SK-N-SH (cell line): ENCODE results near the gene SH3PXD2B. TPM values are rescaled to one million over a fixed set of nuclear protein-coding genes. Genes with fewer than 3 reads are reported as not detected.

Experiments used
- CTCF ChIA-PET: fragments of 300-600, 350-600 bp; formaldehyde crosslinking; extraction: SDS; loops from one replicate; lab custom pipeline; 2021; lab: Yijun Ruan, JAX
- POLR2A ChIA-PET: fragments of 350-600 bp; sonication (Branson Sonifier 250); formaldehyde crosslinking; extraction: SDS; loops from one replicate; lab custom pipeline; 2020; ENCODE audit warnings: antibody characterized with exemption, inconsistent platforms; lab: Yijun Ruan, JAX
- DNase-seq: peaks from one replicate; pipeline ENCODE4 v3.0.0; 2012
- H2AFZ ChIP-seq: fragments of 200-600 bp; sonication (generic); 2 replicates; pipeline ENCODE4 v1.8.1; 2016; ENCODE audit warnings: antibody characterized with exemption, mild to moderate bottlenecking, low read depth
- H3F3A ChIP-seq: fragments of 200-600 bp; sonication (generic); replicated peaks from 2 replicates; pipeline ENCODE3; 2016; ENCODE audit warnings: antibody characterized with exemption, mild to moderate bottlenecking; ENCODE audit not compliant: insufficient read depth
- H3K27ac ChIP-seq, 2 experiments: fragments of 200-500 bp in 1 of 2; fragments of 200-600 bp in 1 of 2; sonication (Bioruptor generic) in 1 of 2; sonication (generic), shearing (Covaris generic) in 1 of 2; 2 replicates each; pipeline versions ENCODE4 v1.5.1 to v1.6.1; 2014 to 2016; ENCODE audit warnings: low read depth in 2 of 2, inconsistent platforms in 1 of 2, low read length in 1 of 2, mild to moderate bottlenecking in 1 of 2, mixed read lengths in 1 of 2
- H3K27me3 ChIP-seq: fragments of 200-600 bp; sonication (generic), shearing (Covaris generic); 2 replicates; pipeline ENCODE4 v1.6.1; 2016; ENCODE audit warnings: mixed run types; ENCODE audit not compliant: insufficient read depth
- H3K36me3 ChIP-seq, 2 experiments: fragments of 200-500 bp in 1 of 2; fragments of 200-600 bp in 1 of 2; sonication (Bioruptor generic) in 1 of 2; sonication (generic) in 1 of 2; replicated peaks in 1 of 2; 2 replicates each; pipeline versions ENCODE3 to v1.5.1; 2014 to 2016; ENCODE audit warnings: low read length in 1 of 2, mild to moderate bottlenecking in 1 of 2; ENCODE audit not compliant: insufficient read depth in 2 of 2, control insufficient read depth in 1 of 2
- H3K4me1 ChIP-seq, 2 experiments: fragments of 200-500 bp in 1 of 2; fragments of 200-600 bp in 1 of 2; sonication (Bioruptor generic) in 1 of 2; sonication (generic), shearing (Covaris generic) in 1 of 2; 2 replicates each; pipeline versions ENCODE4 v1.5.1 to v1.6.1; 2014 to 2016; ENCODE audit warnings: low read depth in 1 of 2, low read length in 1 of 2, mixed run types in 1 of 2; ENCODE audit not compliant: insufficient read depth in 2 of 2, control insufficient read depth in 1 of 2
- H3K4me2 ChIP-seq: fragments of 200-600 bp; sonication (generic), shearing (Covaris generic); 2 replicates; pipeline ENCODE4 v1.6.1; 2017; ENCODE audit warnings: mixed run types
- H3K4me3 ChIP-seq, 2 experiments: fragments of 200-500 bp in 1 of 2; fragments of 200-600 bp in 1 of 2; sonication (Bioruptor generic) in 1 of 2; sonication (generic), shearing (Covaris generic) in 1 of 2; 2 replicates each; pipeline versions ENCODE4 v1.5.1 to v1.8.1; 2014 to 2016; ENCODE audit warnings: low read depth in 2 of 2, inconsistent platforms in 1 of 2, low read length in 1 of 2, mild to moderate bottlenecking in 1 of 2, mixed read lengths in 1 of 2, moderate library complexity in 1 of 2
- H3K79me2 ChIP-seq: fragments of 200-600 bp; sonication (generic); 2 replicates; pipeline ENCODE4 v1.8.1; 2017; ENCODE audit warnings: mild to moderate bottlenecking; ENCODE audit not compliant: insufficient read depth
- H3K9ac ChIP-seq: fragments of 200-600 bp; sonication (generic); 2 replicates; pipeline ENCODE4 v1.6.1; 2017; ENCODE audit warnings: mixed run types
- H3K9me2 ChIP-seq: fragments of 200-600 bp; sonication (generic); 2 replicates; pipeline ENCODE4 v1.6.1; 2017; ENCODE audit warnings: mixed run types
- H3K9me3 ChIP-seq: fragments of 200-600 bp; sonication (generic); 2 replicates; pipeline ENCODE4 v1.6.1; 2017; ENCODE audit warnings: mixed run types, mild to moderate bottlenecking, moderate library complexity
- H4K20me1 ChIP-seq: fragments of 200-600 bp; sonication (generic); 2 replicates; pipeline ENCODE4 v1.6.1; 2017; ENCODE audit warnings: mild to moderate bottlenecking, mixed run types; ENCODE audit not compliant: insufficient read depth
- CHD2 ChIP-seq: fragments of 150-350 bp; IDR thresholded peaks from 2 replicates; pipeline ENCODE4 v1.6.1; 2018; ENCODE audit warnings: low read length; ENCODE audit not compliant: partially characterized antibody
- ELF1 ChIP-seq: IDR thresholded peaks from 2 replicates; pipeline ENCODE4 v1.4.0; 2012
- FOXJ3 ChIP-seq: sonication (generic); formaldehyde crosslinking; IDR thresholded peaks from 2 replicates; pipeline ENCODE4 v1.5.1; 2020; ENCODE audit warnings: mild to moderate bottlenecking, missing genetic modification reagents
- FOXM1 ChIP-seq: IDR thresholded peaks from 2 replicates; pipeline ENCODE4 v1.4.0; 2012; ENCODE audit warnings: low read depth, mild to moderate bottlenecking
- GABPA ChIP-seq: IDR thresholded peaks from 2 replicates; pipeline ENCODE4 v1.4.0; 2012; ENCODE audit warnings: low read depth, mild to moderate bottlenecking
- JUND ChIP-seq: IDR thresholded peaks from 2 replicates; pipeline ENCODE4 v1.4.0; 2012
- MEF2A ChIP-seq: IDR thresholded peaks from 2 replicates; pipeline ENCODE4 v1.4.0; 2012; ENCODE audit warnings: low read depth, borderline replicate concordance
- MXI1 ChIP-seq: IDR thresholded peaks from 2 replicates; pipeline ENCODE4 v1.6.1; 2012; ENCODE audit warnings: mild to moderate bottlenecking, low read depth, low read length, improper control_type of control experiment
- NFIC ChIP-seq: IDR thresholded peaks from 2 replicates; pipeline ENCODE4 v1.4.0; 2012; ENCODE audit warnings: borderline replicate concordance
- NRF1 ChIP-seq: IDR thresholded peaks from 2 replicates; pipeline ENCODE4 v1.6.1; 2012; ENCODE audit warnings: low read depth, mild to moderate bottlenecking, low read length
- POLR2AphosphoS5 ChIP-seq: IDR thresholded peaks from 2 replicates; pipeline ENCODE4 v1.6.1; 2012; ENCODE audit warnings: low read depth, low read length
- RAD21 ChIP-seq: IDR thresholded peaks from 2 replicates; pipeline ENCODE4 v1.6.1; 2012; ENCODE audit warnings: mild to moderate bottlenecking, low read length
- SMC3 ChIP-seq: IDR thresholded peaks from 2 replicates; pipeline ENCODE4 v1.6.1; 2012; ENCODE audit warnings: low read depth, low read length, improper control_type of control experiment
- TCF12 ChIP-seq: IDR thresholded peaks from 2 replicates; pipeline ENCODE4 v1.4.0; 2012
- TEAD4 ChIP-seq: IDR thresholded peaks from 2 replicates; pipeline ENCODE4 v1.4.0; 2012; ENCODE audit warnings: mild to moderate bottlenecking, borderline replicate concordance; ENCODE audit not compliant: insufficient read depth
- polyA plus RNA-seq, 3 experiments: library from polyadenylated mRNA; depleted of rRNA; stranded (reverse); fragments of >200 nt; gene quantifications; 2 replicates each; pipeline ENCODE4 v1.2.3, GENCODE V29; 2012
- TF ChIP-seq, protein P1 (sequence below): fragments of 200-600 bp; sonication (generic); IDR thresholded peaks from 2 replicates; pipeline ENCODE4 v1.6.1; 2017; ENCODE audit warnings: antibody characterized with exemption, mild to moderate bottlenecking, moderate library complexity
- TF ChIP-seq, protein P2 (sequence below): IDR thresholded peaks from 2 replicates; pipeline ENCODE4 v1.4.0; 2012; ENCODE audit warnings: low read depth, borderline replicate concordance
- TF ChIP-seq, protein P3 (sequence below): IDR thresholded peaks from 2 replicates; pipeline ENCODE4; 2012
- TF ChIP-seq, protein P4 (sequence below): fragments of 150-350 bp; IDR thresholded peaks from 2 replicates; pipeline ENCODE4 v1.6.1; 2016; ENCODE audit warnings: mild to moderate bottlenecking, low read depth, low read length

Gene SH3PXD2B
- polyA plus RNA-seq, 1 of the 3 experiments (the other 2 are of a cell fraction) = 15.0 TPM

DNA sequence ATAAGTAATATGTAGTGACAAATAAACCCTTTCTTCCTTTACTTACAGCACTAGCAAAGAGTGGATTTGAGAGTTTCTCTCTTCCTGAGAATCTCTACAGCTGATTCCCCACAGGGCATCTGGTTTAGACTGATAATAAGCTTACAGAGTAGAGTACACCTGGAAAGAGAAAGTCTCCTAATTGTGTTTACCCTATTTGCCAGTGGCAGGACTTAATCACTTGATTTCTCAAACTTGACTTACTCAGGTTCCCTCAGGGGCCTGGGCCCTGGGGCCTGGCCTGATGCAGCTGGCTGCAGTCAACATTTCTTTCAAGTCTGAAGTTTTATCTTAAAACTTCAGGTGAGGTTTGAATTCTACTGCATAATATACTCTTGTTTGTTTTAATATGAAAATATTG lies 132.7 kb downstream of the SH3PXD2B start:
- H2AFZ ChIP-seq = no peak overlapping the region
- H3K4me1 ChIP-seq = peaks cover 0 to 2% of the 10 kb centered on the region in 2 experiments; a peak in 1 of 4 replicates
- no peak overlapping the region for H3K4me3 ChIP-seq
- CTCF ChIA-PET = no interaction called here
- H3K4me2 ChIP-seq = no peak overlapping the region
- no peaks in the 10 kb centered on the region for H3K36me3 ChIP-seq
- H3K79me2 ChIP-seq = no peaks in the 10 kb centered on the region
- H3K9ac ChIP-seq = no peak overlapping the region
- H3K27me3 ChIP-seq = no peaks in the 10 kb centered on the region
- H3K27ac ChIP-seq = no peak overlapping the region
- peaks cover 6% of the 10 kb centered on the region for H3F3A ChIP-seq
- POLR2A ChIA-PET = no interaction called here
- no peaks in the 10 kb centered on the region for H3K9me2 ChIP-seq
- no peaks in the 10 kb centered on the region for H3K9me3 ChIP-seq
- no peak for DNase-seq
- no peaks in the 10 kb centered on the region for H4K20me1 ChIP-seq
- TF ChIP-seq, protein P1, sequence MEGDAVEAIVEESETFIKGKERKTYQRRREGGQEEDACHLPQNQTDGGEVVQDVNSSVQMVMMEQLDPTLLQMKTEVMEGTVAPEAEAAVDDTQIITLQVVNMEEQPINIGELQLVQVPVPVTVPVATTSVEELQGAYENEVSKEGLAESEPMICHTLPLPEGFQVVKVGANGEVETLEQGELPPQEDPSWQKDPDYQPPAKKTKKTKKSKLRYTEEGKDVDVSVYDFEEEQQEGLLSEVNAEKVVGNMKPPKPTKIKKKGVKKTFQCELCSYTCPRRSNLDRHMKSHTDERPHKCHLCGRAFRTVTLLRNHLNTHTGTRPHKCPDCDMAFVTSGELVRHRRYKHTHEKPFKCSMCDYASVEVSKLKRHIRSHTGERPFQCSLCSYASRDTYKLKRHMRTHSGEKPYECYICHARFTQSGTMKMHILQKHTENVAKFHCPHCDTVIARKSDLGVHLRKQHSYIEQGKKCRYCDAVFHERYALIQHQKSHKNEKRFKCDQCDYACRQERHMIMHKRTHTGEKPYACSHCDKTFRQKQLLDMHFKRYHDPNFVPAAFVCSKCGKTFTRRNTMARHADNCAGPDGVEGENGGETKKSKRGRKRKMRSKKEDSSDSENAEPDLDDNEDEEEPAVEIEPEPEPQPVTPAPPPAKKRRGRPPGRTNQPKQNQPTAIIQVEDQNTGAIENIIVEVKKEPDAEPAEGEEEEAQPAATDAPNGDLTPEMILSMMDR = no peak
- no peak for TF ChIP-seq RAD21
- TF ChIP-seq MXI1 = no peak
- TF ChIP-seq NFIC = no peak
- no peak for TF ChIP-seq TEAD4
- TF ChIP-seq FOXM1 = no peak
- no peak for TF ChIP-seq MEF2A
- no peak for TF ChIP-seq ELF1
- no peak for TF ChIP-seq FOXJ3 (CRISPR knock-in tag)
- TF ChIP-seq JUND = no peak
- TF ChIP-seq, protein P2, sequence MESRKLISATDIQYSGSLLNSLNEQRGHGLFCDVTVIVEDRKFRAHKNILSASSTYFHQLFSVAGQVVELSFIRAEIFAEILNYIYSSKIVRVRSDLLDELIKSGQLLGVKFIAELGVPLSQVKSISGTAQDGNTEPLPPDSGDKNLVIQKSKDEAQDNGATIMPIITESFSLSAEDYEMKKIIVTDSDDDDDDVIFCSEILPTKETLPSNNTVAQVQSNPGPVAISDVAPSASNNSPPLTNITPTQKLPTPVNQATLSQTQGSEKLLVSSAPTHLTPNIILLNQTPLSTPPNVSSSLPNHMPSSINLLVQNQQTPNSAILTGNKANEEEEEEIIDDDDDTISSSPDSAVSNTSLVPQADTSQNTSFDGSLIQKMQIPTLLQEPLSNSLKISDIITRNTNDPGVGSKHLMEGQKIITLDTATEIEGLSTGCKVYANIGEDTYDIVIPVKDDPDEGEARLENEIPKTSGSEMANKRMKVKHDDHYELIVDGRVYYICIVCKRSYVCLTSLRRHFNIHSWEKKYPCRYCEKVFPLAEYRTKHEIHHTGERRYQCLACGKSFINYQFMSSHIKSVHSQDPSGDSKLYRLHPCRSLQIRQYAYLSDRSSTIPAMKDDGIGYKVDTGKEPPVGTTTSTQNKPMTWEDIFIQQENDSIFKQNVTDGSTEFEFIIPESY = no peak
- TF ChIP-seq, protein P3, sequence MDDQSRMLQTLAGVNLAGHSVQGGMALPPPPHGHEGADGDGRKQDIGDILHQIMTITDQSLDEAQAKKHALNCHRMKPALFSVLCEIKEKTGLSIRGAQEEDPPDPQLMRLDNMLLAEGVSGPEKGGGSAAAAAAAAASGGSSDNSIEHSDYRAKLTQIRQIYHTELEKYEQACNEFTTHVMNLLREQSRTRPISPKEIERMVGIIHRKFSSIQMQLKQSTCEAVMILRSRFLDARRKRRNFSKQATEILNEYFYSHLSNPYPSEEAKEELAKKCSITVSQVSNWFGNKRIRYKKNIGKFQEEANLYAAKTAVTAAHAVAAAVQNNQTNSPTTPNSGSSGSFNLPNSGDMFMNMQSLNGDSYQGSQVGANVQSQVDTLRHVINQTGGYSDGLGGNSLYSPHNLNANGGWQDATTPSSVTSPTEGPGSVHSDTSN = no peak
- TF ChIP-seq GABPA = no peak
- no peak for TF ChIP-seq TCF12
- TF ChIP-seq POLR2AphosphoS5 = no peak
- TF ChIP-seq SMC3 = no peak
- no peak for TF ChIP-seq CHD2
- no peak for TF ChIP-seq NRF1
- TF ChIP-seq, protein P4, sequence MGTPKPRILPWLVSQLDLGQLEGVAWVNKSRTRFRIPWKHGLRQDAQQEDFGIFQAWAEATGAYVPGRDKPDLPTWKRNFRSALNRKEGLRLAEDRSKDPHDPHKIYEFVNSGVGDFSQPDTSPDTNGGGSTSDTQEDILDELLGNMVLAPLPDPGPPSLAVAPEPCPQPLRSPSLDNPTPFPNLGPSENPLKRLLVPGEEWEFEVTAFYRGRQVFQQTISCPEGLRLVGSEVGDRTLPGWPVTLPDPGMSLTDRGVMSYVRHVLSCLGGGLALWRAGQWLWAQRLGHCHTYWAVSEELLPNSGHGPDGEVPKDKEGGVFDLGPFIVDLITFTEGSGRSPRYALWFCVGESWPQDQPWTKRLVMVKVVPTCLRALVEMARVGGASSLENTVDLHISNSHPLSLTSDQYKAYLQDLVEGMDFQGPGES = no peak
